Measurements from ENCODE around the gene CECR2.

The CECR2 gene

GRCh38 chr22:17334983-17335382 lies 34.3 kb upstream of the CECR2 start:
- Histone ChIP-seq H3F3A (ENCODE audit: control insufficient read depth, insufficient read depth) (peaks cover 69% of the 10 kb centered on the region), H3K36me3 (ENCODE audit: control insufficient read depth, low read length) (no peaks in the 10 kb centered on the region), H3K27ac (ENCODE audit: low read depth, low read length) (peak overlapping the region; percentile 98), H3K9me3 (ENCODE audit: control insufficient read depth, insufficient read depth, low read length) (no peaks in the 10 kb centered on the region), H3K4me2 (ENCODE audit: low read length) (peak overlapping the region; percentile 80), H3K9me2 (replicated peaks; ENCODE audit: control insufficient read depth, low read length) (no peaks in the 10 kb centered on the region), H3K4me3 (ENCODE audit: low read length) (peak overlapping the region; percentile 69), H3K79me2 (ENCODE audit: control insufficient read depth, low read length) (no peaks in the 10 kb centered on the region), H3K27me3 (ENCODE audit: control insufficient read depth, low read length) (no peaks in the 10 kb centered on the region), H3K4me1 (ENCODE audit: control insufficient read depth, low read length) (peaks cover 93% of the 10 kb centered on the region), H4K20me1 (ENCODE audit: control insufficient read depth, insufficient read depth, low read depth, low read length) (no peaks in the 10 kb centered on the region)
- TF ChIP-seq CTCF (IDR thresholded peaks at IDR 0.05; ENCODE audit: low read depth, low read length, poor library complexity, severe bottlenecking) (no peak), EZH2phosphoT487 (IDR thresholded peaks at IDR 0.05; ENCODE audit: borderline replicate concordance, low read length) (no peak)

DNA sequence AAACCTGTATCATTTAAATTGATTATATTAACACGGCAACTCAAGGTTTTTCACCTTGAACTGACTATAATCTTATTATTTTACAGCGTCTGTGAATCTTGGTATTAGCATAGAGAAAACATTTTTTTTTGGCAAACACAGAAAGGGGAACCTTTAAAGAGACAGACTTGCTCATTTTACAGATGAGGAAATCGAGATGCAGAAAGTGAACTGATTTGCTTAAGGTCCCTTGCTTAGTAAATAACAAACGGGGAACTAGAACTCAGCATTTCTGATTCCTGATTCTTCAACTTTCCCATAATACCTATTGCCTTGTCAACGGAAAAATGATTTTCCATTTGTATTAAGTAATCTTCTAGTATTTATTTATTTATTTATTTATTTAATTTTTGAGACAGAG lies 33.2 kb upstream of the CECR2 start:
- H3K4me2 ChIP-seq (ENCODE audit: low read length) = peak overlapping the region; percentile 80

DNA sequence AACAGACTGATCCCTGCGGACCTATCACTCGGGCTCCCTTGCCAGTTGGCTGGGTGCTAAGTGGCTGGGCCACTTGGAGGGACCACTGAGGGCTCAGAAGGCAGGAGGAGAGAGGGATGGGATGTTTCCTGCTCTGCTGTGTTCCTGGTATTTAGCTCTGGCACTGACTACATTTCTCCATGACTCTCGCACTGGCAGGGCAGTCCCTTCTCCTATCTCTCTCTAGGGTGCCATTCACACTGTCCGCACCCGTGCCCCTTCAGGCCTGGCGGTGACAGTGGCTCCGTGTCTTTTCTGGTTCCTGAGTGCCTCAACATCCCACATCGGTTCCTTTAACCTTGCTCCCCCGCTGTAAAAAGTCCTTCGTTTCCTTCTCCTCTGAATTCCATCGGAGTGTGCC lies 31.6 kb upstream of the CECR2 start:
- Histone ChIP-seq H4K20me1 (ENCODE audit: control insufficient read depth, insufficient read depth, low read depth, low read length) (no peaks in the 10 kb centered on the region), H3K27ac (ENCODE audit: low read depth, low read length) (peak overlapping the region; percentile 98), H3F3A (ENCODE audit: control insufficient read depth, insufficient read depth) (peaks cover 55% of the 10 kb centered on the region), H3K9me2 (replicated peaks; ENCODE audit: control insufficient read depth, low read length) (no peaks in the 10 kb centered on the region), H3K4me1 (ENCODE audit: control insufficient read depth, low read length) (peaks cover 89% of the 10 kb centered on the region), H3K79me2 (ENCODE audit: control insufficient read depth, low read length) (no peaks in the 10 kb centered on the region), H3K27me3 (ENCODE audit: control insufficient read depth, low read length) (no peaks in the 10 kb centered on the region), H3K4me2 (ENCODE audit: low read length) (no peak overlapping the region), H3K9me3 (ENCODE audit: control insufficient read depth, insufficient read depth, low read length) (no peaks in the 10 kb centered on the region), H3K4me3 (ENCODE audit: low read length) (no peak overlapping the region), H3K36me3 (ENCODE audit: control insufficient read depth, low read length) (no peaks in the 10 kb centered on the region)
- no peak for TF ChIP-seq EZH2phosphoT487 (IDR thresholded peaks at IDR 0.05; ENCODE audit: borderline replicate concordance, low read length)
- TF ChIP-seq CTCF (IDR thresholded peaks at IDR 0.05; ENCODE audit: low read depth, low read length, poor library complexity, severe bottlenecking) = no peak

More for the DNA sequence above, 33.2 kb upstream of the CECR2 start:
- Histone ChIP-seq H3K27me3 (ENCODE audit: control insufficient read depth, low read length) (no peaks in the 10 kb centered on the region), H3K79me2 (ENCODE audit: control insufficient read depth, low read length) (no peaks in the 10 kb centered on the region), H3K27ac (ENCODE audit: low read depth, low read length) (peak overlapping the region; percentile 98), H3K4me1 (ENCODE audit: control insufficient read depth, low read length) (peaks cover 89% of the 10 kb centered on the region), H4K20me1 (ENCODE audit: control insufficient read depth, insufficient read depth, low read depth, low read length) (no peaks in the 10 kb centered on the region), H3K4me3 (ENCODE audit: low read length) (peak overlapping the region; percentile 64), H3K9me3 (ENCODE audit: control insufficient read depth, insufficient read depth, low read length) (no peaks in the 10 kb centered on the region), H3K9me2 (replicated peaks; ENCODE audit: control insufficient read depth, low read length) (no peaks in the 10 kb centered on the region), H3K36me3 (ENCODE audit: control insufficient read depth, low read length) (no peaks in the 10 kb centered on the region), H3F3A (ENCODE audit: control insufficient read depth, insufficient read depth) (peaks cover 61% of the 10 kb centered on the region)
- TF ChIP-seq EZH2phosphoT487 (IDR thresholded peaks at IDR 0.05; ENCODE audit: borderline replicate concordance, low read length) (no peak), CTCF (IDR thresholded peaks at IDR 0.05; ENCODE audit: low read depth, low read length, poor library complexity, severe bottlenecking) (no peak)

Measured in DOHH2 (cell line).